T-helper 1 cell treated with Interleukin-12 subunit alpha and Interleukin-12 subunit beta and Interleukin-4 antibody, amounts not matched to agents 30 μg/mL and 1 μg/mL, for 36 hours (primary cell): ENCODE data around the gene COG5.
A peak's percentile ranks its signal among the peaks of the same experiment; 100 is the strongest.

Experiments
- H3K27ac Mint-ChIP-seq: one replicate; pipeline ENCODE4 v1.8.0; 2021; ENCODE audit warnings: mild to moderate bottlenecking, mixed read lengths
- H3K27me3 Mint-ChIP-seq: one replicate; pipeline ENCODE4 v1.8.0; 2021; ENCODE audit warnings: low read depth, mixed read lengths
- H3K36me3 Mint-ChIP-seq: one replicate; pipeline ENCODE4 v1.8.0; 2021; ENCODE audit warnings: low read depth, mixed read lengths
- H3K4me1 Mint-ChIP-seq: one replicate; pipeline ENCODE4 v1.8.0; 2021; ENCODE audit warnings: low read depth, mixed read lengths
- H3K4me3 Mint-ChIP-seq: one replicate; pipeline ENCODE4 v1.8.0; 2021; ENCODE audit warnings: mild to moderate bottlenecking, moderate library complexity, mixed read lengths
- H3K9me3 Mint-ChIP-seq: one replicate; pipeline ENCODE4 v1.8.0; 2021; ENCODE audit warnings: mixed read lengths

COG5 gene

DNA sequence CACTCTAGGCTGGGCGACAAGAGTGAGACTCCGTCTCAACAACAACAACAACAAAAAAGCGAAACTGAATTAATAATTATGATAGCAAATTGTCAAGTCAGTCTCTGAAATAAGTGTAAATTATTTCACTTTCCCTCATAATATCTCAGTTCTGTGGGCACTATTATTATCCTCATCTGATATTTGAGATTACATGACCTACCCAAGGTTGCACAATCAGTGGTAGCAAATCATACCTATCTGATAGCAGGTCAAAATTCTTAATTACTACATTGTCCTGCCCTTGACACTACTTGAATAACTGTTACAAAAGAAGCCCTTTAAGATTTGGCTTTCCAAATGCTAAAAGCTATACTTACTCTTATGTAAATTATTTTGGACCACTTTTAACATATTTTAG is 209.1 kb downstream of the COG5 start:
- no peak overlapping the region for H3K4me3 Mint-ChIP-seq
- no peaks in the 10 kb centered on the region for H3K4me1 Mint-ChIP-seq
- H3K36me3 Mint-ChIP-seq, result peaks cover 7% of the 10 kb centered on the region
- H3K27me3 Mint-ChIP-seq, result no peaks in the 10 kb centered on the region
- no peaks in the 10 kb centered on the region for H3K9me3 Mint-ChIP-seq
- no peak overlapping the region for H3K27ac Mint-ChIP-seq

DNA sequence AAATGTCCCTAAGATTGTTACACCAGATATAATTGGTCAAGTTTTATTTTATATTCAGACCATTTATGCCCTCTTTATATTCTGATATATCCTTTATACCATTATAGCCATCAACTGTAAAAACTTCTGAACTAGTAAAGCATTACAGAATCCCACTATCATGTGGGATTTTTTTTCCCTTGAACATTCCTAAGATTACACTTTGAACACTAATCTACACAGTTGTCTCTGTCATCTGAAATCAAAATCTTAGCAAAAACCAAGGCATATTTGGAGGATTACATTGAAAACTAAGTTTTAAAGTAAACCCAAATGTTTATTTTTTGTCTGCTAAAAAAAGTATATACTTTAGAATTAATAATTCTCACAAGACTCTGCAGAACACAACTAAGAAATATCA is 210.0 kb downstream of the COG5 start:
- no peak overlapping the region for H3K27ac Mint-ChIP-seq
- H3K36me3 Mint-ChIP-seq, result peaks cover 4% of the 10 kb centered on the region
- no peak overlapping the region for H3K4me3 Mint-ChIP-seq
- H3K4me1 Mint-ChIP-seq, result no peaks in the 10 kb centered on the region
- H3K27me3 Mint-ChIP-seq, result no peaks in the 10 kb centered on the region
- no peaks in the 10 kb centered on the region for H3K9me3 Mint-ChIP-seq

GRCh38 chr7:107345898-107346297 is 217.8 kb downstream of the COG5 start:
- peaks cover 6% of the 10 kb centered on the region for H3K9me3 Mint-ChIP-seq
- H3K4me1 Mint-ChIP-seq, result no peaks in the 10 kb centered on the region
- H3K27me3 Mint-ChIP-seq, result no peaks in the 10 kb centered on the region
- H3K4me3 Mint-ChIP-seq, result no peak overlapping the region
- peaks cover 11% of the 10 kb centered on the region for H3K36me3 Mint-ChIP-seq
- H3K27ac Mint-ChIP-seq, result no peak overlapping the region

DNA sequence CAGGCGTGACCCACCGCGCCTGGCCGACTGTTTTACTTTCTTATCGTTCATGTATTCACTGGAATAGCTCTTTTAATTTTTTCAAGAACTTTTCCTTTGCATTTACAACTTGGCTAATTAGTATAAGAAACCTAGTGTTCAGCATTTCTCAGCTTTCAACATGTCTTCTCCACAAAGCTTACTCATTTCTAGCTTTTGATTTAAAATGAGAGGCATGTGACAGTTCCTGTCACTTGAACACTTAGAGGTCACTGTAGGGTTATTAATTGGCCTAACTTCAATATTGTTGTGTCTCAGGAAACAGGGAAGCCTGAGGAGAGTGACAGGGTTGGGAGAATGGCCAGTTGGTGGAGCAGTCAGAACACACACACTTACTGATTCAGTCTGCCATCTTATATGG is 218.9 kb downstream of the COG5 start:
- H3K27me3 Mint-ChIP-seq, result no peaks in the 10 kb centered on the region
- no peak overlapping the region for H3K4me3 Mint-ChIP-seq
- H3K36me3 Mint-ChIP-seq, result peaks cover 17% of the 10 kb centered on the region
- H3K27ac Mint-ChIP-seq, result no peak overlapping the region
- H3K9me3 Mint-ChIP-seq, result peaks cover 16% of the 10 kb centered on the region
- no peaks in the 10 kb centered on the region for H3K4me1 Mint-ChIP-seq

DNA sequence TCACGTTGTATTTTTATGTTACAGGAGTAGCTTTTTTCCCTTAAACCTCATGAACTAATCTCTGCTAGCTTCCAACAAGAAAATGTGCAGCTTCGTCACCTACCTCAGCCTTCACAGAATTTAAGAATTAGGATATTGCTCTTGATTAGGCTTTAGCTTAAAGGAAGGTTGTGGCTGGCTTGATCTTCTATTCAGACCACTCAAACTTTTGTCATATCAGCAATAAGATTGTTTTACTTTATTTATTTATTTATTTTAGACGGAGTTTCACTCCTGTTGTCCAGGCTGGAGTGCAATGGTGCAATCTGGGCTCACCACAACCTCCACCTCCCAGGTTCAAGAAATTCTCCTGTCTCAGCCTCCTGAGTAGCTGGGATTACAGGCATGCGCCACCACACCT is 219.4 kb downstream of the COG5 start:
- peaks cover 21% of the 10 kb centered on the region for H3K9me3 Mint-ChIP-seq
- no peak overlapping the region for H3K27ac Mint-ChIP-seq
- peaks cover 19% of the 10 kb centered on the region for H3K36me3 Mint-ChIP-seq
- H3K4me1 Mint-ChIP-seq, result no peaks in the 10 kb centered on the region
- H3K27me3 Mint-ChIP-seq, result no peaks in the 10 kb centered on the region
- no peak overlapping the region for H3K4me3 Mint-ChIP-seq

GRCh38 chr7:107338080-107338479 is 225.6 kb downstream of the COG5 start:
- Mint-ChIP-seq H3K9me3 (peaks cover 35% of the 10 kb centered on the region), H3K4me3 (no peak overlapping the region), H3K27me3 (no peaks in the 10 kb centered on the region), H3K36me3 (peaks cover 21% of the 10 kb centered on the region), H3K4me1 (no peaks in the 10 kb centered on the region), H3K27ac (no peak overlapping the region)

DNA sequence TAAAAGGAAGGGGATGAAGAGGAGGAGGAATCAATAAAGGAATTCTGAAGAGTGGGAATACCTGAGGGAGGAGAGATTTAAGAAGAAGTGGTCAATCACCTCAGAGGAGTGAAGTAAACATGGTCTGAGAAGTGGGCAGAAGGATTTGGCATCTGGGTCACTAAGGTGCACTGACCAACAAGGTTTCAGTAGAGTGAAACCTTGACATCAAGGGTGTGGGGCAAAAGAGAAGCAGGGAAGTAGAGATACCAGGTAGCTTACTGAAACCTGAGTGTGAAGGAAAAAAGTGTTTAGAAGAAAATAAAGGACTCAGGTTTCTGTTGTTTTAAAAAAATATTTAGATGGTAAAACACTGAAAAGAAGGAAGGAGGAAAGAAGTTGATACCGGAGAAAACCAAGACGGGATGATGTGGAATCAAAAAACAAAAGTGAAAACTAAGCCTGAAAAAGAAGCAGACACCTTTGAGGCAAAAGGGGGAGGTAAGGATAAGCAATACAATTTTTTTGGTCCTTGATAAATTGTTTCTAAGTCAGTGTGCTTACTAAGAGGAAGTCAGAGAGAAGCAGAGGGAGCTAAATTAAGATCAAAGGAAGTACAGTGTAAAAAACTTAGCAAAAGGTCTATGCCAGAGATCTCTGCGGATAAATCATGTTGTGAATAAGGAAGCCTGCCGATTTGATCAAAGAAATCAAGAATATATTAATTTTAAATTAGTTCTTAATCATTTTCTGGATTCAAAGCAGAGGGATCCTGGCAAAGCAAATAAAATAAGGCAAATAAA is 231.0 kb downstream of the COG5 start:
- Mint-ChIP-seq H3K4me1 (peaks cover 9% of the 10 kb centered on the region), H3K36me3 (peaks cover 2% of the 10 kb centered on the region), H3K9me3 (peaks cover 9% of the 10 kb centered on the region)

DNA sequence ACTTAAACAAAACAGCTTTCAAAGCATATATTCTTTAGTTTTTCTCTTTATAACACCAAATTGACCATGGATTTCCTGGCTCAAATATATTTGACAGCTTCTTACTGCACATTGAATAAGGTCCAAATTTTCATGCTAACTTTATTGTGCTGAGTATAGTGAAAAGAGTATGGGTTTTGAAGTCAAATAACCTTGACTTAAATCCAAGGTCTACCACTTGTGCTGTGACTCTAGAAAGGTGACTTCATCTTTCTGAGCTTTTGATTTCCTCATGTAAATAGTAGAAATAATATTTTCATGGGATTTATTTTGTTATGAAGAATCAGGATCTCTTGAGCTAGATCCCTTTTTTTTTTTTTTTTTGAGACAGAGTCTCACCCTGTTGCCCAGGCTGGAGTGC is 233.2 kb downstream of the COG5 start:
- Mint-ChIP-seq H3K27ac (no peak overlapping the region), H3K27me3 (no peaks in the 10 kb centered on the region), H3K4me1 (peaks cover 9% of the 10 kb centered on the region), H3K36me3 (no peaks in the 10 kb centered on the region), H3K9me3 (no peaks in the 10 kb centered on the region), H3K4me3 (no peak overlapping the region)

More for the DNA sequence above, 231.0 kb downstream of the COG5 start:
- Mint-ChIP-seq H3K4me3 (peak overlapping the region; percentile 22), H3K27ac (peak overlapping the region; percentile 12), H3K27me3 (no peaks in the 10 kb centered on the region)

- Mint-ChIP-seq H3K9me3 (no peaks in the 10 kb centered on the region), H3K27me3 (no peaks in the 10 kb centered on the region), H3K4me1 (peaks cover 9% of the 10 kb centered on the region), H3K27ac (no peak overlapping the region), H3K36me3 (no peaks in the 10 kb centered on the region), H3K4me3 (no peak overlapping the region)
These were observed 235.6 kb downstream of the COG5 start for GRCh38 chr7:107327986-107328569.

- no peak overlapping the region for H3K4me3 Mint-ChIP-seq
- peaks cover 3% of the 10 kb centered on the region for H3K4me1 Mint-ChIP-seq
- no peaks in the 10 kb centered on the region for H3K27me3 Mint-ChIP-seq
- H3K36me3 Mint-ChIP-seq, result peaks cover 3% of the 10 kb centered on the region
- no peak overlapping the region for H3K27ac Mint-ChIP-seq
- H3K9me3 Mint-ChIP-seq, result no peaks in the 10 kb centered on the region
These were observed 237.7 kb downstream of the COG5 start for GRCh38 chr7:107326061-107326460.

DNA sequence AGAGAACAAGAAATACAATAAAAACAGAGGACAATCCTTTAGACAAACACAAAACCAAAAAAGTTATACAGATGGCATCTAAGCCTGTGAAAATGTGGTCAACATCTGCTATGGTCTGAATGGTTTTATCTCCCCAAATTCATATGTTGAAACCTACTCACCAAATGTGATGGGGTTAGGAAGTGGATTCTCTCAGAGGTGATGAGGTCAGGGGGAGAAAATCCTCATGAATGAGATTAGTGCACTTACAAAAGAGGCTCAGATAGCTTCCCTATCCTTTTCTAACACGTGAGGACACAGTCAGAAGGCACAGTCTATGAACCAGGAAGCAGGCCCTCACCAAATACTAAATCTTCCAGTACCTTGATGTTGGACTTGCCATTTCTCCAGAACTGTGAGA is 241.7 kb downstream of the COG5 start:
- Mint-ChIP-seq H3K27ac (no peak overlapping the region), H3K4me1 (no peaks in the 10 kb centered on the region), H3K4me3 (no peak overlapping the region), H3K27me3 (no peaks in the 10 kb centered on the region), H3K36me3 (peaks cover 5% of the 10 kb centered on the region), H3K9me3 (no peaks in the 10 kb centered on the region)

DNA sequence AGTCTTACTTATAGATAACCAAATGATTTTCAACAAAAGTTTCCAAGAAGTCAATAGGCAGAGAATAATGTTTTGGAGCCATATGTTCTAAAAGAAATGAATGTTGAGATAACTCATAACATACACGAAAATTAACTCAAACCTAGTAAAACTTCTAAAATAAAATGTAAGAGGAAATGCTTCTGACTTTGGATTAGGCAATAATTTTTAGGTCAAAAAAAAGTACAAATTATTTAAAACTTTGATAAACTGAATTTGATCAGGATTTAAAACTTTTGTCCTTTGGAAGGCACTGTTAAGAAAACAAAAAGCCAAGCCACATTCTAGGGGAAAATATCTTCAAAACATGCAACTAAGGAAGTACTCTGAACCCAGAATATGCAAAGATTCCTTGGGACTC is 242.1 kb downstream of the COG5 start:
- Mint-ChIP-seq H3K36me3 (peaks cover 5% of the 10 kb centered on the region), H3K4me3 (no peak overlapping the region), H3K27ac (no peak overlapping the region), H3K27me3 (no peaks in the 10 kb centered on the region), H3K4me1 (no peaks in the 10 kb centered on the region), H3K9me3 (no peaks in the 10 kb centered on the region)

DNA sequence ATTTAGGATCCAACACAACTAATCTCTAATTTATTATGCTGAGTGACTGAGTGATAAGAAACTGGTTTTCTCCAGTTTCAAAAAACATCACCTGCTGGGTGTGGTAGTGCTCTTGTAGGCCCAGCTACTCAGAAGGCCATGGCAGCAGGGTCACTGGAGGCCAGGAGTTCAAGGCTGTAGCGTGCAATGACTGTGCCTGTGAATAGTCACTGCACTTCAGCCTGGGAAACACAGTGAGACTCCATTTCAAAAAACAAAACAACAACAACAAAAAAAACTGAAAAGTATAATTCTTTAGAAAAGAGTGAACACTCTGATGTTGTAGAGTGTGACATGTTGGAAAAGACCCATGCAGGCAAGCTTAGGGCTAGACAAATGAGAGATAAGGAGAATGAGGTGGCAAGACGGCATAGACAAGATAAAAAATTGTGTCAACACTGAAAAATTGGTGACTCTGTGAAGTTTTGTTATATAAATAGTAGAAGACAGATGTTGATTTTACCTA is 243.9 kb downstream of the COG5 start:
- H3K4me1 Mint-ChIP-seq, result no peaks in the 10 kb centered on the region
- no peak overlapping the region for H3K27ac Mint-ChIP-seq
- no peaks in the 10 kb centered on the region for H3K9me3 Mint-ChIP-seq
- peaks cover 5% of the 10 kb centered on the region for H3K36me3 Mint-ChIP-seq
- no peak overlapping the region for H3K4me3 Mint-ChIP-seq
- no peaks in the 10 kb centered on the region for H3K27me3 Mint-ChIP-seq

- Mint-ChIP-seq H3K36me3 (peaks cover 5% of the 10 kb centered on the region), H3K27ac (no peak overlapping the region)
These were observed 245.1 kb downstream of the COG5 start for GRCh38 chr7:107318523-107319160.

DNA sequence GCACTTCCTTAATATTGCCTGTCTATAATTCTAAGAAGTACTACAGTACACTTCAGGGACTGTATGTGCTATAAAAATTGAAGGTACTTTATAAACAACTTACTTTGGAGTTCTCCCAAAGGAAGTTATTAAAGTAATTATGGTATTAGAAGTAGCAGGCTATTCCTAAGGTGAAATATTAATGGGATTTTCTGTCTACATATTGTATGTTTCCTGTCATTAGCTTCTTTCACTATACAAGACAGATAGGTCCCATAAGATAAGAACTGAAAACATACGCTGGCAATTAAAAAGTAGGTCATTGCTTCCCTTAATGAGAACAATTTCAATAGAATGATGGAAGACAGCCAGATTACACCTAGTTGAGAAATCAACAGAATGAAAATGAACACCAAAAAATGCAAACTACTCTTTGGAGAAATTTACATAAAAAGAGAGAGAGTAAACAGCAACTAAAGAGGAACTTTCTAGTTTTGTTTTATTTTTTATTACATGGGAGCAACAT is 248.0 kb downstream of the COG5 start:
- no peaks in the 10 kb centered on the region for H3K9me3 Mint-ChIP-seq
- H3K4me1 Mint-ChIP-seq, result no peaks in the 10 kb centered on the region
- no peak overlapping the region for H3K4me3 Mint-ChIP-seq
- H3K27ac Mint-ChIP-seq, result no peak overlapping the region
- no peaks in the 10 kb centered on the region for H3K27me3 Mint-ChIP-seq
- H3K36me3 Mint-ChIP-seq, result peaks cover 2% of the 10 kb centered on the region

More at GRCh38 chr7:107318523-107319160, 245.1 kb downstream of the COG5 start:
- H3K4me3 Mint-ChIP-seq, result no peak overlapping the region
- no peaks in the 10 kb centered on the region for H3K27me3 Mint-ChIP-seq
- no peaks in the 10 kb centered on the region for H3K4me1 Mint-ChIP-seq
- H3K9me3 Mint-ChIP-seq, result no peaks in the 10 kb centered on the region
